Measurements from ENCODE around the gene SPACDR. TPM values are rescaled to one million over a fixed set of nuclear protein-coding genes. Genes with fewer than 3 reads are reported as not detected.

SPACDR gene
- total RNA-seq, 1 donor from 2014 or later = 2.5 TPM

GRCh38 chr7:100477871-100478267, 13.8 kb upstream of the SPACDR start:
- Histone ChIP-seq H2AFZ (ENCODE audit: low read depth, low read length) (no peak overlapping the region), H3K9ac (ENCODE audit: low read length) (peak overlapping the region; percentile 90), H3K27me3 (ENCODE audit: insufficient read depth, low read length) (no peaks in the 10 kb centered on the region), H3K27ac (ENCODE audit: low read depth, low read length) (no peak overlapping the region), H3K4me2 (ENCODE audit: low read length) (peak overlapping the region; percentile 93), H3K4me1 (ENCODE audit: insufficient read depth, low read length) (peaks cover 16% of the 10 kb centered on the region), H3K79me2 (ENCODE audit: insufficient read depth, low read length) (peaks cover 42% of the 10 kb centered on the region), H3K9me3 (ENCODE audit: insufficient read depth, low read depth, low read length) (no peaks in the 10 kb centered on the region), H3K36me3 (ENCODE audit: insufficient read depth, low read length) (no peaks in the 10 kb centered on the region), H4K20me1 (ENCODE audit: insufficient read depth, low read length) (peaks cover 43% of the 10 kb centered on the region), H3K4me3 (ENCODE audit: insufficient read depth, low read depth, low read length) (peak overlapping the region; percentile 81)
- TF ChIP-seq EZH2 (IDR thresholded peaks at IDR 0.05; ENCODE audit: insufficient read depth, low read length) = no peak
- TF ChIP-seq, protein P1, sequence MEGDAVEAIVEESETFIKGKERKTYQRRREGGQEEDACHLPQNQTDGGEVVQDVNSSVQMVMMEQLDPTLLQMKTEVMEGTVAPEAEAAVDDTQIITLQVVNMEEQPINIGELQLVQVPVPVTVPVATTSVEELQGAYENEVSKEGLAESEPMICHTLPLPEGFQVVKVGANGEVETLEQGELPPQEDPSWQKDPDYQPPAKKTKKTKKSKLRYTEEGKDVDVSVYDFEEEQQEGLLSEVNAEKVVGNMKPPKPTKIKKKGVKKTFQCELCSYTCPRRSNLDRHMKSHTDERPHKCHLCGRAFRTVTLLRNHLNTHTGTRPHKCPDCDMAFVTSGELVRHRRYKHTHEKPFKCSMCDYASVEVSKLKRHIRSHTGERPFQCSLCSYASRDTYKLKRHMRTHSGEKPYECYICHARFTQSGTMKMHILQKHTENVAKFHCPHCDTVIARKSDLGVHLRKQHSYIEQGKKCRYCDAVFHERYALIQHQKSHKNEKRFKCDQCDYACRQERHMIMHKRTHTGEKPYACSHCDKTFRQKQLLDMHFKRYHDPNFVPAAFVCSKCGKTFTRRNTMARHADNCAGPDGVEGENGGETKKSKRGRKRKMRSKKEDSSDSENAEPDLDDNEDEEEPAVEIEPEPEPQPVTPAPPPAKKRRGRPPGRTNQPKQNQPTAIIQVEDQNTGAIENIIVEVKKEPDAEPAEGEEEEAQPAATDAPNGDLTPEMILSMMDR (IDR thresholded peaks at IDR 0.05; ENCODE audit: insufficient read depth, low read depth, low read length) = no peak
- Mint-ChIP-seq H3K27me3 (ENCODE audit: low read depth, unreplicated experiment) (no peaks in the 10 kb centered on the region), H3K27ac (ENCODE audit: unreplicated experiment) (no peak overlapping the region), H3K4me3 (ENCODE audit: unreplicated experiment) (peak overlapping the region; percentile 96), H3K36me3 (ENCODE audit: low read depth, unreplicated experiment) (peaks cover 4% of the 10 kb centered on the region), H3K4me1 (ENCODE audit: low read depth, unreplicated experiment) (peaks cover 16% of the 10 kb centered on the region), H3K9me3 (ENCODE audit: unreplicated experiment) (no peaks in the 10 kb centered on the region)
- DNase-seq (ENCODE audit: low read depth) (no peak), FAIRE-seq (no peak)

DNA sequence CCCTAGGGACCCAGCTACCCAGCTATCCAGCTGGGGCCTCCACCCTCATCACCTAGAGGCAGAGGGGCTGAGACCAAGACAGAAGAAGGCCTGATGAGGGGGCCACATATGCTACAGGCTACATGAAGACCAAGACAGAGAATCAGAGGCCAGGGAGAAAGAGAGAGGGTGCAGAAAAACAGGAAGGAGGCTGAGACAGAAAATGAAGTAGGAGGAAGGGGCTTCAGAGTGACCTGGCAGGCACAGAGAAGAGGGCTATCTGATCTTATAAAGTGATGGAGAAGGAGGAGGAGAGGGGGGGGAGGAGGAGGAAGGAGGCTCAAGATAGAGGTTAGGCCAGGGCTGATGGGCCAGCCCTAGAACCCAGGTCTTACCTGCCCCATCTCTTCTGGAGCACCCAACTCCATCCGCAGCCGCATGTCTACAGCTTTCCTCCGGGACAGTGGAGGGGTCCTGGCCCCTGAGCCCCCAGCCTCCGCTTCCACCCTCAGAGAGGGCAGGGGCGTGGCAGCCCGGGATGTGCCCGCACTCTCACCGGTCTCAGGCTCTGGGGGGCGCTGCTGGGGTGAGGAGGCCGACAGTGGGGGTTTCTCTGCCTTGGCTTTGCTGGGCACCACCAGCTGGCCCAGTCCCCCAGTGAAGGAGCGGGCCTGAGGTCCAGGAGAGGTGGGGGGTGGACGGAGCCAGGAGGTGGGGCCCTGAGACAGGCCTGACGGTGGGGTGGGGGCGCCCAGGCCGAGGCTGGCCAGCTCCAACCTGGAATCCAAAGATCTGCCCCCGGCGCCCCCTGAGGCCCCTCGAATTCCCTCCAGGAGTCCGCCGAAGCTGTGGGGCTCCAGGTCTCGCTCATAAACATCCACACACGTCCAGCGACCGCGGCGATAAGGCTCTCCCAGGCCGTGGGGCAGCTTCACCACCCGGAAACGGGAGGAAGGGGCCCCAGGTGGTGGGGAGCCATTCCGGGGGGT, 13.1 kb upstream of the SPACDR start:
- FAIRE-seq (no peak), DNase-seq (ENCODE audit: low read depth) (no peak)
- H3K27ac ChIP-seq (ENCODE audit: low read depth, low read length) = no peak overlapping the region
- peaks cover 14% of the 10 kb centered on the region for H3K4me1 ChIP-seq (ENCODE audit: insufficient read depth, low read length)
- no peaks in the 10 kb centered on the region for H3K36me3 ChIP-seq (ENCODE audit: insufficient read depth, low read length)
- no peaks in the 10 kb centered on the region for H3K9me3 Mint-ChIP-seq (ENCODE audit: unreplicated experiment)
- H3K4me1 Mint-ChIP-seq (ENCODE audit: low read depth, unreplicated experiment) = peaks cover 16% of the 10 kb centered on the region
- no peaks in the 10 kb centered on the region for H3K9me3 ChIP-seq (ENCODE audit: insufficient read depth, low read depth, low read length)
- H3K4me3 Mint-ChIP-seq (ENCODE audit: unreplicated experiment) = peak overlapping the region; percentile 83
- TF ChIP-seq EZH2 (IDR thresholded peaks at IDR 0.05; ENCODE audit: insufficient read depth, low read length) = no peak
- TF ChIP-seq, protein P1 (IDR thresholded peaks at IDR 0.05; ENCODE audit: insufficient read depth, low read depth, low read length) = no peak
- H3K9ac ChIP-seq (ENCODE audit: low read length) = peak overlapping the region; percentile 90
- H3K27ac Mint-ChIP-seq (ENCODE audit: unreplicated experiment) = peak overlapping the region; percentile 58
- H3K4me2 ChIP-seq (ENCODE audit: low read length) = peak overlapping the region; percentile 93
- no peaks in the 10 kb centered on the region for H3K27me3 Mint-ChIP-seq (ENCODE audit: low read depth, unreplicated experiment)
- peaks cover 42% of the 10 kb centered on the region for H3K79me2 ChIP-seq (ENCODE audit: insufficient read depth, low read length)
- H3K36me3 Mint-ChIP-seq (ENCODE audit: low read depth, unreplicated experiment) = peaks cover 4% of the 10 kb centered on the region
- H3K4me3 ChIP-seq (ENCODE audit: insufficient read depth, low read depth, low read length) = peak overlapping the region; percentile 81
- peaks cover 43% of the 10 kb centered on the region for H4K20me1 ChIP-seq (ENCODE audit: insufficient read depth, low read length)
- H3K27me3 ChIP-seq (ENCODE audit: insufficient read depth, low read length) = no peaks in the 10 kb centered on the region
- H2AFZ ChIP-seq (ENCODE audit: low read depth, low read length) = no peak overlapping the region
